Measurements from ENCODE around the gene ST3GAL4.

DNA sequence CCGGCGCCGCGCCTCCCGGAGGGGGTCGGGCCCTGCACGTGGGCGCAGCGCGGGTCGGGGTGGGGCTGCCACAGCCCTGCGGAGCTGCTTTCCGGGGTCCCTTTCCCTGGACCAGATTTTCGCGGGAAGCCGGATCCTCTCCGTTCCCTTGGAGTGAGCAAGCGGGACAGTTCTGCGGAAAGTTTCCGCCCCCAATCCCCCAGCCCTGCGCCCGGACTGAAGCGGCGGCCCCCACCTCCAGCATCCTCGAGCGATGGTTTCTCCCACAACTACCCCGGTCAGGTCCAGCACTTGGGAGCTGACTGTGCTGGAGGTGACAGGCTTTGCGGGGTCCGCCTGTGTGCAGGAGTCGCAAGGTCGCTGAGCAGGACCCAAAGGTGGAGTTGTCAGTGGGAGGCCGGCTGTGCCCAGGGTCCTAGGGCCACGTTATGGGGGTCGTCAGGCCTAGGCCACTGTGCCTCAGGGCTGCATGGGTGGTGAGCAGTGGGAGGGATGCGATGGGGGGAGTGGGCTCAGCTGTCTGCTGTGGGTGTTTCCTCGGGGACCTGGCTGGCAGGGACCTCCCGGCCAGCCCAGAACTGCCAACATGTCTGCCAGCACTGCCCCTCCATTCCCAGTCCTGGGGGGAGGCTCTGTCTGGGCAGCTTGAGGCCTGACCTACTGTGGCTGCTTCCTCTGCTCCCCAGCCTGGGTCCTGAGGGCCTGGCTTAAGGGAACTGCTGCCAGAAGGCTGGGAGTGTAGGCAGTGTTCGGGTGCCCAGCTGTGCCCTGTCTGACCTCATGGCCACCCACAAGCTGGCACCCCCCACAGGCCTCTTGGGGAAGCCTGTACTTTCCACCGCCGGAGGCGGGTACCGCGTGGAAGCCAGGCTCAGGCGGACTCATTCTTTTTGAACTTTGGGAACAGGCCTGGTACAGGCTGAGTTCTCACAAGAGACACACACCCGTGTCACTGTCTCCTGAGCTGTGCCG, 726 bp downstream of the ST3GAL4 start:
- TF ChIP-seq, protein P1, sequence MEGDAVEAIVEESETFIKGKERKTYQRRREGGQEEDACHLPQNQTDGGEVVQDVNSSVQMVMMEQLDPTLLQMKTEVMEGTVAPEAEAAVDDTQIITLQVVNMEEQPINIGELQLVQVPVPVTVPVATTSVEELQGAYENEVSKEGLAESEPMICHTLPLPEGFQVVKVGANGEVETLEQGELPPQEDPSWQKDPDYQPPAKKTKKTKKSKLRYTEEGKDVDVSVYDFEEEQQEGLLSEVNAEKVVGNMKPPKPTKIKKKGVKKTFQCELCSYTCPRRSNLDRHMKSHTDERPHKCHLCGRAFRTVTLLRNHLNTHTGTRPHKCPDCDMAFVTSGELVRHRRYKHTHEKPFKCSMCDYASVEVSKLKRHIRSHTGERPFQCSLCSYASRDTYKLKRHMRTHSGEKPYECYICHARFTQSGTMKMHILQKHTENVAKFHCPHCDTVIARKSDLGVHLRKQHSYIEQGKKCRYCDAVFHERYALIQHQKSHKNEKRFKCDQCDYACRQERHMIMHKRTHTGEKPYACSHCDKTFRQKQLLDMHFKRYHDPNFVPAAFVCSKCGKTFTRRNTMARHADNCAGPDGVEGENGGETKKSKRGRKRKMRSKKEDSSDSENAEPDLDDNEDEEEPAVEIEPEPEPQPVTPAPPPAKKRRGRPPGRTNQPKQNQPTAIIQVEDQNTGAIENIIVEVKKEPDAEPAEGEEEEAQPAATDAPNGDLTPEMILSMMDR (IDR thresholded peaks at IDR 0.05), result no peak
- no peak for TF ChIP-seq POLR2A (IDR thresholded peaks at IDR 0.05)

All from testis (tissue), 2 donors.